Spinal cord (tissue), 10 donors: ENCODE results near the gene DPP6. TPM values are rescaled to one million over a fixed set of nuclear protein-coding genes. Genes with fewer than 3 reads are reported as not detected.

Source experiments
- DNase-seq, 6 donors: peaks; one replicate each; pipeline versions ENCODE4 v3.0.0 to v3.0.0-alpha.2; 2013 to 2015; ENCODE audit warnings: low spot score in 6 of 6, low read depth in 4 of 6
- H3K27ac ChIP-seq: one replicate; pipeline ENCODE4 v1.5.1; 2013; ENCODE audit warnings: low read depth, low read length, control low read depth
- H3K27me3 ChIP-seq: one replicate; pipeline ENCODE4 v1.6.1; 2013; ENCODE audit warnings: low read length; ENCODE audit not compliant: control insufficient read depth, insufficient read depth
- H3K36me3 ChIP-seq: one replicate; pipeline ENCODE4 v1.6.1; 2013; ENCODE audit warnings: low read length; ENCODE audit not compliant: control insufficient read depth, insufficient read depth
- H3K4me1 ChIP-seq: one replicate; pipeline ENCODE4 v1.6.1; 2013; ENCODE audit warnings: low read length; ENCODE audit not compliant: control insufficient read depth, insufficient read depth
- H3K4me3 ChIP-seq: one replicate; pipeline ENCODE4 v1.5.1; 2013; ENCODE audit warnings: low read depth, low read length, control low read depth
- H3K9me3 ChIP-seq: one replicate; pipeline ENCODE4 v1.6.1; 2013; ENCODE audit warnings: low read length; ENCODE audit not compliant: control insufficient read depth, insufficient read depth
- WGBS: methylation state at CpG from one replicate; pipeline ENCODE4 v1.1.5; 2013; ENCODE audit warnings: missing lambda C conversion rate; ENCODE audit not compliant: insufficient coverage; 5-methylcytosine and 5-hydroxymethylcytosine counted together
- polyA plus RNA-seq, 2 donors: library from polyadenylated mRNA; unstranded; fragments of 120-200 nt; gene quantifications; one replicate each; pipeline ENCODE4 v1.2.1, GENCODE V29; 2013; ENCODE audit not compliant: insufficient read length in 2 of 2
- total RNA-seq, 2 donors: library from RNA; depleted of rRNA in 1 of 2; stranded (reverse); fragments of 120-200 nt in 1 of 2; fragments of >200 nt in 1 of 2; gene quantifications; one replicate each; pipeline versions ENCODE4 v1.2.3 to v1.2.4, GENCODE V29; 2013 to 2014
- donor health status: healthy.

Gene DPP6
- total and polyA plus RNA-seq, 4 donors = 36.3 to 104 (median 78.5) TPM

GRCh38 chr7:154842591-154842990, 790.4 kb downstream of the DPP6 start:
- DNase-seq = no peak
- Histone ChIP-seq H3K4me3 (no peak overlapping the region), H3K9me3 (no peaks in the 10 kb centered on the region), H3K27ac (no peak overlapping the region), H3K4me1 (peaks cover 15% of the 10 kb centered on the region), H3K27me3 (no peaks in the 10 kb centered on the region), H3K36me3 (no peaks in the 10 kb centered on the region)
- 55% methylated on average over 3 of the region's 6 CpGs for WGBS

- 94% methylated on average over 5 of the region's 5 CpGs for WGBS
- Histone ChIP-seq H3K27ac (no peak overlapping the region), H3K4me1 (peaks cover 15% of the 10 kb centered on the region), H3K27me3 (no peaks in the 10 kb centered on the region), H3K36me3 (no peaks in the 10 kb centered on the region), H3K9me3 (no peaks in the 10 kb centered on the region), H3K4me3 (no peak overlapping the region)
- no peak for DNase-seq
These were observed 791.6 kb downstream of the DPP6 start for GRCh38 chr7:154843670-154844237.

- Histone ChIP-seq H3K36me3 (no peaks in the 10 kb centered on the region), H3K4me3 (no peak overlapping the region), H3K9me3 (peaks cover under 1% of the 10 kb centered on the region), H3K4me1 (peaks cover 15% of the 10 kb centered on the region), H3K27me3 (no peaks in the 10 kb centered on the region), H3K27ac (no peak overlapping the region)
- WGBS = no CpG with 5 or more reads among the region's 5 CpGs
- no peak for DNase-seq
These were observed 792.3 kb downstream of the DPP6 start for GRCh38 chr7:154844499-154844898.

GRCh38 chr7:154844955-154845354, 792.8 kb downstream of the DPP6 start:
- no peak overlapping the region for H3K4me3 ChIP-seq
- H3K27ac ChIP-seq = no peak overlapping the region
- peaks cover 4% of the 10 kb centered on the region for H3K9me3 ChIP-seq
- 94% methylated on average over 3 of the region's 5 CpGs for WGBS
- H3K4me1 ChIP-seq = peaks cover 15% of the 10 kb centered on the region
- H3K27me3 ChIP-seq = no peaks in the 10 kb centered on the region
- H3K36me3 ChIP-seq = no peaks in the 10 kb centered on the region
- DNase-seq = no peak

GRCh38 chr7:154848464-154848863, 796.3 kb downstream of the DPP6 start:
- Histone ChIP-seq H3K36me3 (peaks cover 7% of the 10 kb centered on the region), H3K27me3 (no peaks in the 10 kb centered on the region), H3K9me3 (peaks cover 4% of the 10 kb centered on the region), H3K27ac (no peak overlapping the region), H3K4me3 (no peak overlapping the region), H3K4me1 (no peaks in the 10 kb centered on the region)
- whole genome bisulfite sequencing = no CpG with 5 or more reads among the region's 2 CpGs
- DNase-seq = no peak

- peaks cover 4% of the 10 kb centered on the region for H3K9me3 ChIP-seq
- H3K4me3 ChIP-seq = no peak overlapping the region
- H3K27me3 ChIP-seq = no peaks in the 10 kb centered on the region
- 74% methylated on average over 3 of the region's 4 CpGs for WGBS
- peaks cover 23% of the 10 kb centered on the region for H3K36me3 ChIP-seq
- no peaks in the 10 kb centered on the region for H3K4me1 ChIP-seq
- DNase-seq = no peak
- no peak overlapping the region for H3K27ac ChIP-seq
These were observed 800.0 kb downstream of the DPP6 start for GRCh38 chr7:154852205-154852604.

GRCh38 chr7:154853063-154853726, 801.0 kb downstream of the DPP6 start:
- Histone ChIP-seq H3K36me3 (peaks cover 30% of the 10 kb centered on the region), H3K4me3 (no peak overlapping the region), H3K4me1 (no peaks in the 10 kb centered on the region), H3K27me3 (no peaks in the 10 kb centered on the region), H3K27ac (no peak overlapping the region), H3K9me3 (peaks cover 4% of the 10 kb centered on the region)
- 90% methylated on average over 6 of the region's 8 CpGs for WGBS
- DNase-seq = no peak

- H3K27ac ChIP-seq = no peak overlapping the region
- WGBS = 95% methylated on average over 3 of the region's 4 CpGs
- peaks cover 4% of the 10 kb centered on the region for H3K9me3 ChIP-seq
- H3K36me3 ChIP-seq = peaks cover 34% of the 10 kb centered on the region
- no peak overlapping the region for H3K4me3 ChIP-seq
- DNase-seq = no peak
- no peaks in the 10 kb centered on the region for H3K4me1 ChIP-seq
- H3K27me3 ChIP-seq = no peaks in the 10 kb centered on the region
These were observed 801.5 kb downstream of the DPP6 start for GRCh38 chr7:154853727-154854095.

- peaks cover 41% of the 10 kb centered on the region for H3K36me3 ChIP-seq
- H3K4me1 ChIP-seq = no peaks in the 10 kb centered on the region
- no peaks in the 10 kb centered on the region for H3K27me3 ChIP-seq
- WGBS = 91% methylated on average over 13 of the region's 14 CpGs
- no peaks in the 10 kb centered on the region for H3K9me3 ChIP-seq
- no peak for DNase-seq
- no peak overlapping the region for H3K27ac ChIP-seq
- H3K4me3 ChIP-seq = no peak overlapping the region
These were observed 802.6 kb downstream of the DPP6 start for GRCh38 chr7:154854836-154855235.

GRCh38 chr7:154855366-154855765, 803.2 kb downstream of the DPP6 start:
- no peak for DNase-seq
- Histone ChIP-seq H3K27ac (no peak overlapping the region), H3K9me3 (no peaks in the 10 kb centered on the region), H3K36me3 (peaks cover 46% of the 10 kb centered on the region), H3K4me3 (no peak overlapping the region), H3K4me1 (peaks cover under 1% of the 10 kb centered on the region), H3K27me3 (no peaks in the 10 kb centered on the region)
- 94% methylated on average over 12 of the region's 12 CpGs for WGBS
